WTC11 (cell line): ENCODE results near the gene LEKR1. TPM values are rescaled to one million over a fixed set of nuclear protein-coding genes. Genes with fewer than 3 reads are reported as not detected.

Source experiments
- ATAC-seq: fragments of 200-7000 bp; cut with Tn5 transposase; 2 replicates; pipeline ENCODE4 v1.10.0; 2021; ENCODE audit warnings: mild to moderate bottlenecking, moderate library complexity
- CTCF ChIA-PET: fragments of 300-600 bp; sonication (Branson Sonifier 250); formaldehyde crosslinking; loops from one replicate; lab custom pipeline; 2021; ENCODE audit warnings: antibody characterized with exemption; lab: Charles Lee
- POLR2A ChIA-PET: fragments of 350-600 bp; sonication (Branson Sonifier 250); formaldehyde crosslinking; loops from one replicate; lab custom pipeline; 2021; ENCODE audit warnings: antibody characterized with exemption; lab: Charles Lee
- DNase-seq: peaks from one replicate; pipeline ENCODE4 v3.0.0; 2021; ENCODE audit warnings: low spot score
- H3K27ac Mint-ChIP-seq: 2 replicates; pipeline ENCODE4 v1.8.0; 2021; ENCODE audit warnings: mixed read lengths
- H3K27me3 Mint-ChIP-seq: 2 replicates; pipeline ENCODE4 v1.8.0; 2021; ENCODE audit warnings: low read depth, mild to moderate bottlenecking, moderate library complexity, mixed read lengths
- H3K36me3 Mint-ChIP-seq: 2 replicates; pipeline ENCODE4 v1.8.0; 2021; ENCODE audit warnings: mixed read lengths
- H3K4me1 Mint-ChIP-seq: 2 replicates; pipeline ENCODE4 v1.8.0; 2022; ENCODE audit warnings: mixed read lengths
- H3K4me3 Mint-ChIP-seq: 2 replicates; pipeline ENCODE4 v1.8.0; 2021; ENCODE audit warnings: mild to moderate bottlenecking, moderate library complexity, mixed read lengths
- H3K9me3 Mint-ChIP-seq: 2 replicates; pipeline ENCODE4 v1.8.0; 2021; ENCODE audit warnings: mixed read lengths
- ATF3 ChIP-seq: sonication (generic); formaldehyde crosslinking; conservative IDR thresholded peaks from 2 replicates; pipeline ENCODE4 v1.8.1; 2022; ENCODE audit warnings: mild to moderate bottlenecking, missing genetic modification reagents
- CDX4 ChIP-seq: fragments of 250-450 bp; sonication (Bioruptor Pico); IDR thresholded peaks from 2 replicates; pipeline ENCODE4 v1.9.0; 2021; ENCODE audit warnings: moderate library complexity, mild to moderate bottlenecking, inconsistent platforms, borderline replicate concordance
- ELF4 ChIP-seq: sonication (generic); formaldehyde crosslinking; IDR thresholded peaks from 2 replicates; pipeline ENCODE4 v1.8.1; 2022; ENCODE audit warnings: low read depth, mild to moderate bottlenecking, moderate library complexity, missing genetic modification reagents
- ETV6 ChIP-seq: sonication (generic); formaldehyde crosslinking; IDR thresholded peaks from 2 replicates; pipeline ENCODE4 v1.8.1; 2022; ENCODE audit warnings: mild to moderate bottlenecking, missing genetic modification reagents
- FOXK1 ChIP-seq: sonication (generic); formaldehyde crosslinking; IDR thresholded peaks from 2 replicates; pipeline ENCODE4 v1.8.0; 2022; ENCODE audit warnings: mild to moderate bottlenecking, moderate library complexity, missing genetic modification reagents
- FOXP1 ChIP-seq: sonication (generic); formaldehyde crosslinking; IDR thresholded peaks from 2 replicates; pipeline ENCODE4 v1.8.0; 2022; ENCODE audit warnings: missing genetic modification reagents, mild to moderate bottlenecking, moderate library complexity, borderline replicate concordance
- GABPB1 ChIP-seq: sonication (generic); formaldehyde crosslinking; IDR thresholded peaks from 2 replicates; pipeline ENCODE4 v1.8.1; 2023; ENCODE audit warnings: mild to moderate bottlenecking, missing genetic modification reagents
- GRHL2 ChIP-seq: fragments of 250-450 bp; sonication (Bioruptor Pico); IDR thresholded peaks from 2 replicates; pipeline ENCODE4 v1.8.0; 2022; ENCODE audit warnings: mild to moderate bottlenecking, moderate library complexity; ENCODE audit not compliant: insufficient replicate concordance, severe bottlenecking
- NFE2L1 ChIP-seq: sonication (generic); formaldehyde crosslinking; IDR thresholded peaks from 2 replicates; pipeline ENCODE4 v1.8.1; 2023; ENCODE audit warnings: missing genetic modification reagents
- NFYB ChIP-seq: sonication (generic); formaldehyde crosslinking; conservative IDR thresholded peaks from 2 replicates; pipeline ENCODE4 v1.8.0; 2022; ENCODE audit warnings: low read depth, missing genetic modification reagents
- PRRX2 ChIP-seq: fragments of 250-450 bp; sonication (Bioruptor Pico); IDR thresholded peaks from 2 replicates; pipeline ENCODE4 v1.8.0; 2021; ENCODE audit warnings: mild to moderate bottlenecking
- RELA ChIP-seq: sonication (generic); formaldehyde crosslinking; IDR thresholded peaks from 2 replicates; pipeline ENCODE4 v1.8.1; 2022; ENCODE audit warnings: missing genetic modification reagents, mild to moderate bottlenecking, borderline replicate concordance
- RORB ChIP-seq: fragments of 250-450 bp; sonication (Bioruptor Pico); IDR thresholded peaks from 2 replicates; pipeline ENCODE4 v1.9.0; 2021; ENCODE audit warnings: mild to moderate bottlenecking
- STAT6 ChIP-seq: sonication (generic); formaldehyde crosslinking; conservative IDR thresholded peaks from 2 replicates; pipeline ENCODE4 v1.8.1; 2023; ENCODE audit warnings: mild to moderate bottlenecking, low read depth, missing genetic modification reagents, moderate library complexity
- TCF7 ChIP-seq: sonication (generic); formaldehyde crosslinking; IDR thresholded peaks from 2 replicates; pipeline ENCODE4 v1.8.0; 2022; ENCODE audit warnings: mild to moderate bottlenecking, low read depth, missing genetic modification reagents, moderate library complexity
- TEAD4 ChIP-seq: sonication (generic); formaldehyde crosslinking; IDR thresholded peaks from 2 replicates; pipeline ENCODE4 v1.8.0; 2022; ENCODE audit warnings: mild to moderate bottlenecking, missing genetic modification reagents
- ZBTB43 ChIP-seq: sonication (generic); formaldehyde crosslinking; IDR thresholded peaks from 2 replicates; pipeline ENCODE4 v1.8.1; 2023; ENCODE audit warnings: mild to moderate bottlenecking, missing genetic modification reagents
- ZMAT4 ChIP-seq: fragments of 250-450 bp; sonication (Bioruptor Pico); IDR thresholded peaks from 2 replicates; pipeline ENCODE4 v1.9.0; 2021; ENCODE audit warnings: mild to moderate bottlenecking
- ZNF263 ChIP-seq: sonication (generic); formaldehyde crosslinking; IDR thresholded peaks from 2 replicates; pipeline ENCODE4 v1.8.1; 2022; ENCODE audit warnings: low read depth, mild to moderate bottlenecking, moderate library complexity, missing genetic modification reagents
- total RNA-seq: library from RNA; stranded (reverse); gene quantifications from 3 replicates; pipeline ENCODE4 v1.2.3, GENCODE V29; 2021
- TF ChIP-seq, protein P1 (sequence below): sonication (generic); formaldehyde crosslinking; IDR thresholded peaks from 2 replicates; pipeline ENCODE4 v1.8.0; 2023; ENCODE audit warnings: mild to moderate bottlenecking, missing genetic modification reagents

The LEKR1 gene
- total RNA-seq, 1 experiment from 2014 or later: 0.09 TPM

GRCh38 chr3:156792536-156792935 is 33.6 kb upstream of the LEKR1 start (continued):
- TF ChIP-seq RELA (CRISPR knock-in tag): no peak
- no peak for TF ChIP-seq ZNF263 (CRISPR knock-in tag)
- no peak for TF ChIP-seq TCF7 (CRISPR knock-in tag)

DNA sequence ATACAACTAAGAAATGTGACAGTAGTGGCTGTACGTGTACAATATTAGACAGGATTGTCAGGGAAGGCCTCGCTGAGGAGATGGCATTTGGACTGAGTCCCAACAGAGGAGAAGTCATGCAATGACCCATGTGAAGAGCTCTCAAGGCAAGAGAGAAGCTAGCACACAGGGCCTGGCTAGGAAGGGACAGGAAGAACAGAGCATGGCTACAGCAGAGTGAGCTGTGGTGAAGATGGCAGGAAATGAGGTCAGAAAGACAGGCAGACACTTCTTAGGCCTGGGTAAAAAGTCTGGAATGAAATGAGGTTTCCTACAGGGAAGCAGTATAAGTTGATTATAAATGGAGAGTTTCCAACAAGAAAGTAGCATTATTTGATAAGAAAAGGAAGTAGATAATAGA is 33.2 kb upstream of the LEKR1 start:
- no peak overlapping the region for H3K27ac Mint-ChIP-seq
- H3K27me3 Mint-ChIP-seq: no peaks in the 10 kb centered on the region
- no peak for DNase-seq
- POLR2A ChIA-PET: no interaction called here
- peaks cover 12% of the 10 kb centered on the region for H3K4me1 Mint-ChIP-seq
- H3K4me3 Mint-ChIP-seq: no peak overlapping the region
- CTCF ChIA-PET: no interaction called here
- no peaks in the 10 kb centered on the region for H3K36me3 Mint-ChIP-seq
- ATAC-seq: no peak
- no peaks in the 10 kb centered on the region for H3K9me3 Mint-ChIP-seq
- TF ChIP-seq GRHL2: no peak
- no peak for TF ChIP-seq FOXK1 (CRISPR knock-in tag)
- no peak for TF ChIP-seq TEAD4 (CRISPR knock-in tag)
- TF ChIP-seq RORB (CRISPR knock-in tag): no peak
- TF ChIP-seq, protein P1, sequence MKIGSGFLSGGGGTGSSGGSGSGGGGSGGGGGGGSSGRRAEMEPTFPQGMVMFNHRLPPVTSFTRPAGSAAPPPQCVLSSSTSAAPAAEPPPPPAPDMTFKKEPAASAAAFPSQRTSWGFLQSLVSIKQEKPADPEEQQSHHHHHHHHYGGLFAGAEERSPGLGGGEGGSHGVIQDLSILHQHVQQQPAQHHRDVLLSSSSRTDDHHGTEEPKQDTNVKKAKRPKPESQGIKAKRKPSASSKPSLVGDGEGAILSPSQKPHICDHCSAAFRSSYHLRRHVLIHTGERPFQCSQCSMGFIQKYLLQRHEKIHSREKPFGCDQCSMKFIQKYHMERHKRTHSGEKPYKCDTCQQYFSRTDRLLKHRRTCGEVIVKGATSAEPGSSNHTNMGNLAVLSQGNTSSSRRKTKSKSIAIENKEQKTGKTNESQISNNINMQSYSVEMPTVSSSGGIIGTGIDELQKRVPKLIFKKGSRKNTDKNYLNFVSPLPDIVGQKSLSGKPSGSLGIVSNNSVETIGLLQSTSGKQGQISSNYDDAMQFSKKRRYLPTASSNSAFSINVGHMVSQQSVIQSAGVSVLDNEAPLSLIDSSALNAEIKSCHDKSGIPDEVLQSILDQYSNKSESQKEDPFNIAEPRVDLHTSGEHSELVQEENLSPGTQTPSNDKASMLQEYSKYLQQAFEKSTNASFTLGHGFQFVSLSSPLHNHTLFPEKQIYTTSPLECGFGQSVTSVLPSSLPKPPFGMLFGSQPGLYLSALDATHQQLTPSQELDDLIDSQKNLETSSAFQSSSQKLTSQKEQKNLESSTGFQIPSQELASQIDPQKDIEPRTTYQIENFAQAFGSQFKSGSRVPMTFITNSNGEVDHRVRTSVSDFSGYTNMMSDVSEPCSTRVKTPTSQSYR (CRISPR knock-in tag): no peak

- H3K4me3 Mint-ChIP-seq: no peak overlapping the region
- DNase-seq (no peak), ATAC-seq (no peak)
- no peak for TF ChIP-seq ETV6 (CRISPR knock-in tag)
- no peak for TF ChIP-seq STAT6 (CRISPR knock-in tag)
- no peak for TF ChIP-seq NFE2L1 (CRISPR knock-in tag)
- no peak for TF ChIP-seq CDX4 (CRISPR knock-in tag)
- no peak for TF ChIP-seq ELF4 (CRISPR knock-in tag)
- TF ChIP-seq ZMAT4: no peak
- POLR2A ChIA-PET: no interaction called here
- H3K9me3 Mint-ChIP-seq: no peaks in the 10 kb centered on the region
- peaks cover 11% of the 10 kb centered on the region for H3K4me1 Mint-ChIP-seq
- H3K36me3 Mint-ChIP-seq: no peaks in the 10 kb centered on the region
- no peaks in the 10 kb centered on the region for H3K27me3 Mint-ChIP-seq
- CTCF ChIA-PET: no interaction called here
- no peak overlapping the region for H3K27ac Mint-ChIP-seq
Observed at GRCh38 chr3:156793400-156793799, 32.8 kb upstream of the LEKR1 start.

DNA sequence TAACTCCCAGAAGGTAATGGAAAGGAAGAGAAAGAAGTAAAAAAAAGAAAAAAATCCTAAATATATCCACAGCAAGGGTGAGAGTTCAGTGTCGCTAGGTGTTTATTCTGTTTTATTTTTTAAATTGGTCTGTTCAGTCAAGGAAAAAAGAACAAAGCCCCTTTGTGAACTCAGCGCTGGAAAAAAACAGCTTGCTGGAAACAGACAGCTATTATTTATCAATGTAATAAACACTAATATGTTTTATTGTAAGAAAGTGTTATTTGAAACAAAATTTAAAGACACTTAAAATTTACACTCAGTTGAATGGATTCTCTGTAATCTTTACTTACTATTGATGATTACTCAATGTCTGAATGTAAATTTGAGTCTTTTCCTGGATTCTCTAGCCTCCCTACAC is 32.3 kb upstream of the LEKR1 start:
- Mint-ChIP-seq H3K36me3 (no peaks in the 10 kb centered on the region), H3K4me3 (no peak overlapping the region), H3K4me1 (peaks cover 7% of the 10 kb centered on the region), H3K9me3 (peaks cover 3% of the 10 kb centered on the region; the same call in 1 of the 2 replicates), H3K27ac (no peak overlapping the region), H3K27me3 (no peaks in the 10 kb centered on the region)
- ATAC-seq: no peak
- DNase-seq: no peak
- POLR2A ChIA-PET: no interaction called here
- CTCF ChIA-PET: no interaction called here
- TF ChIP-seq NFYB (CRISPR knock-in tag) (no peak), PRRX2 (CRISPR knock-in tag) (no peak), ZBTB43 (CRISPR knock-in tag) (no peak), ATF3 (CRISPR knock-in tag) (no peak), GABPB1 (CRISPR knock-in tag) (no peak), FOXP1 (CRISPR knock-in tag) (no peak), STAT6 (CRISPR knock-in tag) (no peak)
